ENCODE data around the gene SURF1. TPM values are rescaled to one million over a fixed set of nuclear protein-coding genes. Genes with fewer than 3 reads are reported as not detected.
A peak's percentile ranks its signal among the peaks of the same experiment; 100 is the strongest.
"Not testable (repeated sequence)": the region's sequence is repeated elsewhere in the genome, so short reads cannot be mapped to it uniquely, and the experiment has no call there.

SURF1 gene, protein sequence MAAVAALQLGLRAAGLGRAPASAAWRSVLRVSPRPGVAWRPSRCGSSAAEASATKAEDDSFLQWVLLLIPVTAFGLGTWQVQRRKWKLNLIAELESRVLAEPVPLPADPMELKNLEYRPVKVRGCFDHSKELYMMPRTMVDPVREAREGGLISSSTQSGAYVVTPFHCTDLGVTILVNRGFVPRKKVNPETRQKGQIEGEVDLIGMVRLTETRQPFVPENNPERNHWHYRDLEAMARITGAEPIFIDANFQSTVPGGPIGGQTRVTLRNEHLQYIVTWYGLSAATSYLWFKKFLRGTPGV
- 58.7 TPM for total RNA-seq
- long read RNA-seq, transcript SURF1-204 (5 exons, 931 nt), result minor isoform, 38 of 121 reads
- long read RNA-seq, transcript SURF1-201 (9 exons, 1,093 nt), result major isoform, 74 of 121 reads
- long read RNA-seq, partial matches to known transcripts, result 3 of 121 reads
- long read RNA-seq, other reads (novel, unspliced or antisense), result 4 of 121 reads

DNA sequence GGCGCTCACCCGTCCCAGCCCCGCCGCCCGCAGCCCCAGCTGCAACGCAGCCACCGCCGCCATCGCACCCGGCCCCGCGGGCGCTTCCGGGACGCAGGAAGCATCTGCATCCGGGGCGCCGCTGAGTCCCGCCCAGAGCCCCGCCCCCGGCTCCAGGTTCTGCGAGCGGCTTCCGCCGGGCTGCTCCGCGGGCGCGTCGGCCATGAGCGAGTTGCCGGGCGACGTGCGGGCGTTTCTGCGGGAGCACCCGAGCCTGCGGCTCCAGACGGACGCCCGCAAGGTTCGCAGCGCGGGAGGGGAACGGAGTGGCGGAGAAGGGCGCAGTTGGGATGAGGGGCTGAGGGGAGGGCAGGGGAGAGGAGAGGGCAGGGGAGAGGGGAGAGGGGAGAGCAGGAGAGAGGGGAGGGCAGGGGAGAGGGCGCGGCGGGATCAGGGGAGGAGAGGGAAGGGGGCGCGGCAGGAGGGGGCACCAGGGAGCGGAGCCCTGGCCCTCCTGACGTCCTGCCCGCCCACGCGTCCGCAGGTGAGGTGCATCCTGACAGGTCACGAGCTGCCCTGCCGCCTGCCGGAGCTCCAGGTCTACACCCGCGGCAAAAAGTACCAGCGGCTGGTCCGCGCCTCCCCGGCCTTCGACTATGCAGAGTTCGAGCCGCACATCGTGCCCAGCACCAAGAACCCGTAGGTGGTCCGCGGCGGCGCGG lies at the start of gene SURF1, which contains the start of gene SURF2:
Gene SURF1, minus strand, starts transcription at position 97 of the 701 bp plus-strand sequence. Its CDS starts 34 bp downstream, at position 63.
Gene SURF2, plus strand, starts transcription at position 160 of the 701 bp plus-strand sequence. Its CDS starts 43 bp downstream, at position 203.
- peak; percentile 96 for DNase-seq (ENCODE audit: low spot score)
- intact Hi-C loops (cut with DNase I), result no loop called here

DNA sequence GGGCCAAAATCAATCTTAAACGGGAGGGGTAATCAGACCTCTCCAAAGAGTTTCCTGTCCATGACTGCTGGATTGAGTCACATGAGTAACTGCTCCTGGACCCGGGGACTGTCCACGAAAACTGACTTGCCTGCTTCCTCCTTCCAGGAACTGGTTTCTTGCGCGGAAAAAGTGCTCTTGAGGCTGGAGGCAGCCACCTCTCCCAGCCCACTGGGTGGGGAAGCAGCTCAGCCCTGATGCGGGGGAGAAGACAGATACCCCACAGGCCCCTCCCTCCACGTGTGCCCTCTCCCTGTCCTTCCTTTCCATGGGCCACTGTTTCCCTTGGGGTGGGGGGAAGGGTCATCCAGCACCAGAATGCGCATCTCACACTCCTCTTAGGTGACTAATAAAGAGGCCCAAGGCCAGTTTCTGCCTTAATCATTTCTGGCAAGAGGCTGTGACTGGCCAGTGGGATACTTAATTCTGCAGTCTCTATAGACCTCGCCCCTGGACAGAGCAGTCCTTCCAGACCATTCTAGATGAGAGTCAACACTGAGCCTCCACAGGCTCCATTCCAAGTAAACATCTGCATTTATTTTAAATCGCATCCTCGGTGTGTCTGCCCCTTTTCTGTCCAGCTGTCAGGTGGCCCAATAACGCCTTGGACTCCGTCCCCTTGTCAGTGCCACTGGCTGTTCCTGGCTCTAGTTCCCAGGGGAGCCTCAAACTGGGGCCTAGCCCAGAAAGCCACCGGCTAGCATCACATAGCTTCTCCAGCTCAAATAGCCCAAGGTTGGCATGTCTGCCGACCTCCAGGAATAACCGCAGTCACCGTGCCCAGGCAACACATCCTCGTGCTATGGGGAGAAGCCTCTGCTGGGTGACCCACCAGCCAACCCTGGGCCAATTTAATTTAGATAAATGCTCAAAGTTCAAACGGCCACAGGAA lies 49.5 kb upstream of the SURF1 start:
- intact Hi-C loops (cut with DNase I), result loop anchor here (1.0 to 10.0 kb wide), 2 partner anchors 81 to 319 kb away; no protein-coding TSS in a partner anchor
- no peak for DNase-seq (ENCODE audit: low spot score)

DNA sequence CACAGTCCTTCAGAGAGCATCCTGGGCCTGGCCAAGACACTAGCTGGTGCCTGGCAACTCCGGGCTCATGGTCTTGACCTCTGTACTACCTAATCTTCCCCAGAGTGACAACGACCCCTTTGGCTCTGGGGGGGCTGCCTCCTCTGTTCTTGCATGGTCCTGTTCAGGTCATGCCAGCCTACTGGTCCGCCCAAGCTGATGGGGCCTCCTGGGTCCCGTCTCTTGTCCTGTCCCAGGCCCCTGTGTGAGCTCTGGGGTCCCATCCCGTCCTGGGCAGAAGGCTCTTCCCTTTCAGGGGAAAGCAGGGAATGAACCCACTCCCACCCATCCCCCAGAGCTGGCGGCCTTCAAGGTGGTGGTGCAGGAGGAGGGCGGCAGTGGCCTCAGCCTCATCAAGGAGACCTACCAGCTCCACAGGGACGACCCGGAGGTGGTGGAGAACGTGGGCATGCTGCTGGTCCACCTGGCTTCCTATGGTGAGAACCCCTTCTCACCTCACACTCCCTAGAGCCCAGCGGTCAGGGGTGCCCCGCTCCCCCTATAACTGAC lies 48.2 kb upstream of the SURF1 start:
- no peak for DNase-seq (ENCODE audit: low spot score)
- intact Hi-C loops (cut with DNase I), result loop anchor here (10.0 kb wide), 1 partner anchor 320 kb away; no protein-coding TSS in a partner anchor

DNA sequence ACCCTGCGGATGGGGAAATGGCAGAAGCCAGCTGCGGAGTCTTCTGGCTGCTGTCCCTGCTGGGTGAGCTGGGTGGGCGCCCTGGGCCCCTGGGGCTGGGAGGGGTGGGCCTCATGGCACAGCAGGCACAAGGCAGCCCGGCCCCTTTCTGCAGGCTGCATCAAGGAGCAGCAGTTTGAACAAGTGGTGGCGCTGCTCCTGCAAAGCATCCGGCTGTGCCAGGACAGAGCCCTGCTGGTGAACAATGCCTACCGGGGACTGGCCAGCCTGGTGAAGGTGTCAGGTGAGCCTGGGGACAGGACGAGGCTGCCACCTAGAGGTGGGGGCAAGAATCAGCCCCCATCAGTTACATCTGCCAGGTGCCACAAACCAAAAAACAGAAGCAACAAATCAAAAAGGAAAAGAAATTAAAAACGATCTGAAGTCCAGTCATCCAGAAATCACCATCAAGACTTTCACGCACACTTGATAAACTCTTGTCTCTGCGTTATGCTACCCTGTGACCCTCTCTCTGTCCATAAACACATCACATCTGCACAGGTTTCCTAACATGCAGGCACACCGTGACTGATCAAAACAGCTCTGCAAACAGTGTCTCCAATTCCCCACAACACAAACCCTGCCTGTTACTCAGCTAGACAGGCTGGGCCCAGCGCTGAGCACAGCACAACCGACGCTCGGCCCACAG lies 47.6 kb upstream of the SURF1 start:
- intact Hi-C loops (cut with DNase I), result loop anchor here (10.0 kb wide), 1 partner anchor 321 kb away; no protein-coding TSS in a partner anchor
- no peak for DNase-seq (ENCODE audit: low spot score)

DNA sequence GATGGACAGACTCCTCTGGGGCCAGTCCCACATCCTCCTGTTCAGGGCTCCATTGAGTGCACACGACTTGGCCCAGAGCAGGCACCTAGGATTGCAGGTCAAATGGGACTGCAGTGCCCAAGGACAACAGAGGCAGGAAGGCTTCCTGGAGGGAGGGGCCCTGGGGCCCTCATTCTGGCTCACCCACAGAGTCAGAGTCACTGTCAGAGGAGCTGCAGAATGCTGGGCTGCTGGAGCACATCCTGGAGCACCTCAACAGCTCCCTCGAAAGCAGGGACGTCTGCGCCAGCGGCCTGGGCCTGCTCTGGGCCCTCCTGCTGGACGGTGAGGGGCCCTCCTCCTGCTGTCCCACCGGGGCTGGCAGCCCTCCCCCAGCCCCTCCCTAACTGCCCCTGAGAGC lies 46.4 kb upstream of the SURF1 start:
- intact Hi-C loops (cut with DNase I), result loop anchor here (10.0 kb wide), 1 partner anchor 322 kb away; no protein-coding TSS in a partner anchor
- DNase-seq (ENCODE audit: low spot score), result no peak

DNA sequence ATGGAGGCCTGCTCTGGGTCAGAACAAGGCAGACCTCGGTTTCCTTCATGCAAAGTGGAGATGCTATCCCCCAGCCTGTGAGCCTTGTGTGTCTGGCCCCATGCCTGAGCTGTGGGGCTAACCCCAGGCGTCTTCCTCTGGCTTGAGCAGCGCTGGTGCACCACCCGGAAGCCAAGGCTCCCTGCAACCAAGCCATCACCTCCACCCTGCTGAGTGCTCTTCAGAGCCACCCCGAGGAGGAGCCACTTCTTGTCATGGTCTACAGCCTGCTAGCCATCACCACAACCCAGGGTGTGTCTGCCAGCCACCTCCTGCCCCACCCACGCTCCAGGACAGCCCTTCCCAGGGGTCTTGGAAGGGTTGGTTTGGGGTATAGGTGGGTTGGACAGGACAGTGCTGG lies 45.3 kb upstream of the SURF1 start:
- intact Hi-C loops (cut with DNase I), result loop anchor here (10.0 kb wide), 1 partner anchor 323 kb away; no protein-coding TSS in a partner anchor
- DNase-seq (ENCODE audit: low spot score), result no peak

DNA sequence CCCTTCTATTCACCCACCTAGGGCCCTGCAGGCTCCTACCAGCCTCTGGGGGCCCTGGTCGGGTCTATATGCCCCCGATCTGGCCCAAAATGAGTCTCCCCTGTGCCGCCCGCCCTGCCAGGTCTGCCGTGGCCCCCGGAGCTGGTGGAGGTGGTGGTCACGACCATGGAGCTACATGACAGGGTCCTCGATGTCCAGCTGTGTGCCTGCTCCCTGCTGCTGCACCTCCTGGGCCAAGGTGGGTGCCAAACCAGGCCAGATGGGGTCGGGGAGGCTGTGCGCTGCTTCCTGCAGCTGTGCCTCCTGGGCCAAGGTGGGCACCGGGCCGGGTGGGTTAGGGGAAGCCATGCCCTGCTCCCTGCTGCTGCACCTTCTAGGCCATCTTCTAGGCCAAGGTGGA lies 44.0 kb upstream of the SURF1 start:
- DNase-seq (ENCODE audit: low spot score), result no peak
- intact Hi-C loops (cut with DNase I), result loop anchor here (10.0 kb wide), 1 partner anchor 325 kb away; no protein-coding TSS in a partner anchor

DNA sequence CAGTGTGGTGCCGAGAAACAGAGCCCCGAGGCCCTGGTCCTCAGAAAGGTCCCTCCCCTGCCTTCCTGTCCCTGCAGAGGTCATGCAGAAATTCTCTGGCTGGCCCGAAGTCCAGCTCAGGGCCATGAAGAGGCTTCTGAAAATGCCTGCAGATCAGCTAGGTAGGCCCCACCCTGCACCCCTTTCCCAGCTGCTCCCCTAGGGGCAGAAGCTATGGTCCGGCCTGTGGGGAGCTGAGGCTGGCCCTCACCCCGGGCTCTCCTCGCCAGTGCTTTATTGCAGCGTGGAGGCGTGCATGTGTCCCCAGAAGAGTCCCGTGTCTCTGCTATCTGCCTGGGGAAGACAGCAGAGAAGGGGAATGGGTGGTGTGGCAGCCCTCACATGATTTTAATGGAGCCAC lies 41.6 kb upstream of the SURF1 start:
- DNase-seq (ENCODE audit: low spot score), result no peak
- intact Hi-C loops (cut with DNase I), result no loop called here

DNA sequence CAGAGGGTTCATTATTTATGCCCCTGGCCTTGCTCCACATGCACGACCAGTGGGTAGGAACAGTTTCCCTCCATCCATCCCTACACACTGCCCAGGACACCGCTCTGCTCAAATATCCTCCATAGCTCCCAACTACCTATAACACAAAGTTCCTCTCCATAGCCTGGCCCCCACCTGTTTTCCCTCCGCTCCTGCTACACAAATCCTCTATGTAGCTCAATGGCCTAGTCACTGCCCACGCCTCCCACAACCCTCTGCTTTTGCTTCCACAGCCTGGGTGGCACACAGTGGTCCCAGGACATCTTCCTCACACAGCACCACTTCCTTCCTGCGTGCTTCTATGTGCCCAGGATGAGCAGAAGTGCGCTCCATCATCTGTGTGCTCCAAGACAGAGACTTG lies 41.1 kb upstream of the SURF1 start:
- intact Hi-C loops (cut with DNase I), result no loop called here
- DNase-seq (ENCODE audit: low spot score), result no peak

DNA sequence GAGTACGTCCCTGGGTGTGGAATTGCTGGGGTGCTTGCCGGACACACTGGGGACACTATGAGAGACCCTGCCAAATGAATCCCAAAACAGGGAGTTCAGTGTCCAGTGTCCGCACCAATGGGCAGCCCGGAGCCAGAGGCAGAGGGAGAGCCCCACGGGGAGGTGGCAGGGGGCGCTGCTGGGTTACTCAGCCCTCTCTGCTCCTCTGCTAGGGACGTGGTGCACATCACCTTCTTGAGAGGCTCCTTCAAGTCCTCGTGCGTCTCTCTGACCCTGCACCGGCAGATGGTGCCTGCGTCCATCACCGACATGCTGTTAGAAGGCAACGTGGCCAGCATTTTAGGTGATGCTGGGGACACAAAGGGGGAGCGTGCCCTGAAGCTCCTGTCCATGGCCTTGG lies 40.7 kb upstream of the SURF1 start:
- intact Hi-C loops (cut with DNase I), result no loop called here

DNA sequence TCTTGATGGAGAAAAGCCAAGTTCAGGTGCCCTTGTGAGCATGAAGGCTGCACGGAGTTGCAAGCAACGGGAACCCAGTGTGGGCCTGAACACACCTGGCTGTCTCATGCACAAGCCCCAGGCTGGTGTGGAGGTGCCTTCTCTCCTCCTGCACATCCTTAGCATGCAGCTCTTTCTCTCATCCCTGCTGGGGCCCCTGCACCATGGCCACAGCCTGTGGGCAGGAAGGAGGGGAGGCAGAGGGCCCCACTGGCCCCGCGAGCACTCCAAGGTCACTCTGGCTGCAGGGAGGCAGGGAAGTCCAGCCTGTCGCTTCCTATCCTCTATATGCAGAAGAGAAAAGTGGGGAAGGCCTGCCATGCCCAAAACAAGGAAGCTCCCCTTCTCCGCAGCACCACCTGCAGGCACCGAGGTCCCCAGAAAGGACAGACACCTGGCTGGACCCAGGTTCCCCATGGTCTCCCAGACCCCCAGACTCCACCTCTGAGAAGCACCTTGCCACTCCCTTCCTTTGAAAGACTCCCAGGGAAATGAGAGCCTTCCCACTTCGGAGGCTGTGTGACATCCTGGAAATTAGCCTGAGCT lies 38.5 kb upstream of the SURF1 start:
- DNase-seq (ENCODE audit: low spot score), result no peak
- intact Hi-C loops (cut with DNase I), result no loop called here

More for the DNA sequence above, 40.7 kb upstream of the SURF1 start:
- DNase-seq (ENCODE audit: low spot score), result no peak

DNA sequence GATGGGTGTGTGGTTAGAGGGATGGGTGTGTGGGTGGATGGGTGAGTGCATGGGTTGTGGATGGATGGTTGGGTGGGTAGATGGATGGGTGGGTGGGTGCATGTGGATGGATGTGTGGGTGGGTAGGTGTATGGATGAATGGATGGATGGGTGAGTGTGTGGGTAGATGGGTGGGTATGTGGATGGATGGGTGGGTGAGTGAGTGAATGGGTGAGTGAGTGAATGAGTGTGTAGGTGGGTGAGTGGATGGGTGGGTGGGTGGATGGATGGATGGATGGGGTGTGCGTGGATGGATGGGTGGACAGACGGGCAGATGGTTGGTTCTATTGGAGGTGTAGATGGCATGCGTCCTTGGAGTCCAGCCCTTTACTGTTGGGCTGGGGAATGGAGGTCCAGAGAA lies 37.1 kb upstream of the SURF1 start:
- DNase-seq (ENCODE audit: low spot score), result no peak
- intact Hi-C loops (cut with DNase I), result no loop called here

DNA sequence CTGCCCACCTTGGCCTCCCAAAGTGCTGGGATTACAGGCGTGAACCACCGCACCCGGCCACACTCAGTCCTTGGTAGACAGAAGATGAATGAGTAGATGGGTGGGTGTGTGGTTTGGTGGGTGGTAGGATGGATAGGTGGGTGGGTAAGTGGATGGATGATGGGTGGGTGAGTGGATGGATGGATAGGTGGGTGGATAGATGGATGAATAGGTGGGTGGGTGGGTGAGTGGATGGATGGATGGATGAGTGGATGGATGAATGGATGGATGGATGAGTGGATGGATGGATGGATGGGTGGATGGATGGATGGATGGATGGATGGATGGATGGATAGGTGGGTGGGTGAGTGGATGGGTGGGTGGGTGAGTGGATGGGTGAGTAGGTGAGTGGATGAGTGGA lies 36.0 kb upstream of the SURF1 start:
- intact Hi-C loops (cut with DNase I); DNase-seq (ENCODE audit: low spot score): not testable (repeated sequence)

DNA sequence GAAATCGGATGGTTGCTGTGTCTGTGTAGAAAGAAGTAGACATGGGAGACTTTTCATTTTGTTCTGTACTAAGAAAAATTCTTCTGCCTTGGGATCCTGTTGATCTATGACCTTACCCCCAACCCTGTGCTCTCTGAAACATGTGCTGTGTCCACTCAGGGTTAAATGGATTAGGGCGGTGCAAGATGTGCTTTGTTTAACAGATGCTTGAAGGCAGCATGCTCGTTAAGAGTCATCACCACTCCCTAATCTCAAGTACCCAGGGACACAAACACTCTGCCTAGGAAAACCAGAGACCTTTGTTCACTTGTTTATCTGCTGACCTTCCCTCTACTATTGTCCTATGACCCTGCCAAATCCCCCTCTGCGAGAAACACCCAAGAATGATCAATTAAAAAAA lies 35.2 kb upstream of the SURF1 start:
- DNase-seq (ENCODE audit: low spot score); intact Hi-C loops (cut with DNase I): not testable (repeated sequence)

DNA sequence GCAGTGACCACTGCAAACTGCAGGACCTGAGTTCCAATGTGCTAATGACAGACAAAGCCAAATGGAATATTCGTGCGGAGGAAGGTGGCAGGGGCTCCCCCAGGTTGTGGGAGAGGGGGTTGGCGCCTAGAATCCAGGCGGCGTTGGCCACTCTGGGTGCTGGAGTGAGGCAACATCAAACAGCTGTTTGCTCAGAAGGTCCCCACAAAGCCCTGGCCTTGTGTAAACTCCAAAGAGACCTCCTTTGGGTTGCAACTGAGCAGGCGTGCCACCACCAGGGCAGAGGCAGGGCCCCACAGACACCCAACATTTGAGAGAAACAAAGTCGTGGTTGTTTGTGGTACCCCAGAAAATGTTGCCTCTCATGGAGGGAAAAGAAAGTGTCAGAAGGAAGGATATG lies 34.4 kb upstream of the SURF1 start:
- intact Hi-C loops (cut with DNase I), result no loop called here
- DNase-seq (ENCODE audit: low spot score), result no peak

DNA sequence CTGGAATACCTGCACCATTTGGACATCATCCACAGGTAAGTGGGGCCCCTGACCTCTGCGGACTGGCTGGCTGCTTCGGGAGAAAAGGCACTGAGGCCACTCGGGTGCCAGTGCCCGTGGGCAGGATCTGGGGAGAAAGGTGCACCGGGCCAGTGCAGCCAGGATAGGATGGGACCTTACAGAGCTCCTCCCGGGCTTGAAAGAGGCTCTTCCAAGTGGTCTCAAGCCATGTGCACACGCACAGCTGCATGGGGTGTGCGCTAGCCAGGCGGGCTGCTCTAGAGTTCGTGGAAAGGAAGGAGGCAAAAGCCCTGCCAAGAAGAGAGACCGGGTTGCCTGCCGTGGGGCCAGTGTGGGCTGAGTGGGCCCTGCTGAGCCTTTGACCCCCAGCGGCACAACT lies 33.3 kb upstream of the SURF1 start:
- no peak for DNase-seq (ENCODE audit: low spot score)
- intact Hi-C loops (cut with DNase I), result no loop called here

DNA sequence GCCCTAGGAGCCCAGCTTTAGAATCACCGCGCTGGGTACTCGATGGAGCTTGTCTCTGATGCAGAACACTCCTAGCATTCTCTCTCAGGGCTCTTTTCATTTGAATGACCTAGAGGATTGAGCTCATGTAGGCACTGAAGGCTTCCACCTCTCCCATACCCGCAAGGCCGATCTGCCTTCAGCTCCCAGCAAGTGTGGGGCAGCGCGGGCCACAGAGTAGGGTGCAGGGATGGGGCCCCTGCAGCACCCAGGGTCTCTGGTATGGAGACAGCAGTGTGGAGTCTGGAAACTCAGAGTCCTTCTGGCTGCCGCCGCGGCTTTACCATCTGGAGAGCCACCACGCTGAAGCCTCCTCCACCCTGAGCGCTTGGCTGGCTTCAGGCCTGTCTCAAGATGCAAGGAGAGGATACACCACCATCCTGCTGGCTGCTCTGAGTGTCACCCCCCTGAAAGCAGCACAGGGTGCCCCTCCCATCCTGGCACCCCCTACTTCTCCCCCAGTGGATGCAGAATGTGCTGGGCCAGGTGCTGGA lies 32.8 kb upstream of the SURF1 start:
- intact Hi-C loops (cut with DNase I), result no loop called here
- DNase-seq (ENCODE audit: low spot score), result no peak

DNA sequence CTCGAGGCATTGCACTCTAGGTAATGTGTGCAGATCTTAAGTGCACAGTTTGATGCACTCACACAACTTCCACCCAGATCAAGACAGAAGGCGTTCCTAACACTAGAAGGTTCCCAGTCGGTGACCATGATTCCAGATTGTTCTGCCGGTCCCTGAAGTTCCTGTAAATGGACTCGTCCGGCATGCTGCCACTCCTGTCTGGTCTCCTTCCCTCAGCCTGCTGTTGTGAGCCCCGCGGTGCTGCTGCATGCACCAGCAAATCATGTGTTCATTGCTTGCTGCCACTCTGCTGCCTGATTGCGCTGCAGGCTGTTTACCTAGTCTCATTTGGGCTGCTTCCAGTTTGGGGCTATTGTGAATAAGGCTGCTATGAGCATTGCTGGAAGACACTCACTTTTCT lies 31.4 kb upstream of the SURF1 start:
- DNase-seq (ENCODE audit: low spot score), result no peak
- intact Hi-C loops (cut with DNase I), result no loop called here

All from cardiac septum (tissue), 1 donor.